H1 (cell line): ENCODE results near the gene PPM1G. TPM values are rescaled to one million over a fixed set of nuclear protein-coding genes. Genes with fewer than 3 reads are reported as not detected.

Source experiments
- NRF1 ChIP-seq: IDR thresholded peaks from 2 replicates; pipeline ENCODE4 v1.6.1; 2011; ENCODE audit warnings: mild to moderate bottlenecking, low read depth, low read length, improper control_type of control experiment
- USF2 ChIP-seq: IDR thresholded peaks from 2 replicates; pipeline ENCODE4 v1.6.1; 2011; ENCODE audit warnings: low read length, improper control_type of control experiment
- ZNF274 ChIP-seq: IDR thresholded peaks from 2 replicates; pipeline ENCODE4 v1.7.0; 2012; ENCODE audit warnings: low read length, borderline replicate concordance; ENCODE audit errors: extremely low read depth
- polyA plus RNA-seq, 7 experiments: library from polyadenylated mRNA; depleted of rRNA in 3 of 7; stranded (reverse) in 5 of 7; unstranded in 2 of 7; fragments of >200 nt in 5 of 7; fragments of 200-250 nt in 2 of 7; gene quantifications; 1 replicate in 5 of 7; 2 replicates in 1 of 7; 4 replicates in 1 of 7; pipeline versions ENCODE4 v1.2.1 to v1.2.3, GENCODE V29; 2011 to 2013; ENCODE audit warnings: missing spikeins in 2 of 7, mixed read lengths in 2 of 7
- total RNA-seq: library from RNA; stranded (reverse); fragmentation: NEBNext Ultra II Directional; extraction: Animal tissue kit (Norgen Biotek cat#: 25700); gene quantifications from 2 replicates; pipeline ENCODE4 v1.2.1, GENCODE V29; 2021

PPM1G gene
- total and polyA plus RNA-seq, 2 of the 8 experiments (the other 6 are each of a cell fraction or from before 2014, with no cell fraction given) = 73.3 to 203 TPM

DNA sequence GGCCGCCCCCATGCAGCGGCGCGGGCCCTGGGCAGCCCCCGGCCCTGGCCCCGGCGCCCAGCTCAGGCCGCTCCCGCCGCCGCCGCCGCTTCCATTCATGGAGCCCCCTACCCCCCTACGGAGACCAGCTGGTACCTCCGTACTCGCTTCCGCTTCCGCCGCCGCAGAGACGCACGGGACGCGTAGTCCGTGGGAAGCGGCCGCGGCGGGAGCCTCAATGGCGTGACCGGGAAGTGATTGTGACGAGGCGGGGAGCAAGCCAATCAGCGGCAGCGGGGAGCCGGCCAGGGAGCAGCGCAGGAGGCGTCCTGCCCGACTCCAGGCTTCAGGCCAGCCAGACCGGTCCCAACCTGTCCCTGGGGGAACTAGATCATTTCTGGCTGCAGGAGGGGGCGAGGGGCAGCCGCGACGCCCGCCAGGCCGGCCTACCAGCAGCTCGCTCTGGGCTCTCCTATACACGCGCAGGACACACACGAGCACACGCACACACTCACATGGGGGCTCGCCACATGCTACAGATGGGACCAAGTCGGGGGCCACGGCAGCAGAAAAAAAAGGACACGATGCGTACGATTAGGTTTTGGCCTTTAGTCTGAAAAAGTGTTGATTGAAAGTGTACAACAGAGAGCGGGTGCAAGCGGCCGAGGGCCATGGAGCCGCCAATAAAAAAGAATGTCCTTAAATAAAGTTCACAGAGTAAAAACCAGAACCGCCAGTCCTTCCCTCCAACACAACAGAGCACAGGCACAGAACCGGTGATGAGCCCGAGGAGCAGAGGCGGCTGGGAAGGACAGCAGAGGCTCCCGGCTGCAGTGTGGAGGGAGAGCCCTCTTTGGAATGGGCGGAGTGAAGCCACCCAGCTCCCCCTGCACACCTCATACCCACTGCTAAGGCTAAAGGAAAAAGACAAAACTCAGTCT is 28.5 kb downstream of the PPM1G start, which contains the start of gene ZNF513 (continued):
- TF ChIP-seq ZNF274 (no peak), NRF1 (no peak), USF2 (no peak)
